OCI-LY7 (cell line): ENCODE measurements around the gene ADH6. TPM values are rescaled to one million over a fixed set of nuclear protein-coding genes. Genes with fewer than 3 reads are reported as not detected.

Experiments used
- BruUV-seq: library from RNA; stranded (reverse); fragments of 400-500 nt; replicated peaks from 2 replicates; lab custom pipeline; 2021; lab: Mats Ljungman, UMichigan
- CTCF ChIA-PET: fragments of 300-600 bp; sonication (Branson Sonifier 250); formaldehyde crosslinking; loops from one replicate; lab custom pipeline; 2022; ENCODE audit warnings: antibody characterized with exemption; ENCODE audit not compliant: unreplicated experiment; lab: Charles Lee
- POLR2A ChIA-PET: fragments of 300-600 bp; sonication (Branson Sonifier 250); formaldehyde crosslinking; loops from one replicate; lab custom pipeline; 2022; ENCODE audit warnings: antibody characterized with exemption; lab: Charles Lee
- DNase-seq: peaks from one replicate; pipeline ENCODE4 v3.0.0-alpha.2; 2015; ENCODE audit warnings: low spot score
- H2AFZ ChIP-seq: fragments of 200-600 bp; sonication (generic), shearing (Covaris generic); 2 replicates; pipeline ENCODE4 v1.6.1; 2014; ENCODE audit warnings: mild to moderate bottlenecking, antibody characterized with exemption, low read length, moderate library complexity
- H3K27ac ChIP-seq: fragments of 200-600 bp; sonication (generic); 2 replicates; pipeline ENCODE4 v1.5.1; 2014; ENCODE audit warnings: mixed run types, low read depth, mild to moderate bottlenecking, moderate library complexity, low read length, inconsistent platforms; ENCODE audit not compliant: poor library complexity, severe bottlenecking
- H3K36me3 ChIP-seq: fragments of 200-600 bp; sonication (generic); 2 replicates; pipeline ENCODE4 v1.6.1; 2014; ENCODE audit warnings: mild to moderate bottlenecking, antibody characterized with exemption, low read length, moderate library complexity, mixed read lengths; ENCODE audit not compliant: insufficient read depth
- H3K4me1 ChIP-seq: fragments of 200-600 bp; sonication (generic); 2 replicates; pipeline ENCODE4 v1.5.1; 2014; ENCODE audit warnings: mild to moderate bottlenecking, low read length; ENCODE audit not compliant: insufficient read depth, poor library complexity, severe bottlenecking
- H3K4me2 ChIP-seq: fragments of 200-600 bp; sonication (generic); 2 replicates; pipeline ENCODE4 v1.6.1; 2014; ENCODE audit warnings: mild to moderate bottlenecking, low read length
- H3K4me3 ChIP-seq: fragments of 200-600 bp; sonication (generic); 2 replicates; pipeline ENCODE4 v1.5.1; 2014; ENCODE audit warnings: mild to moderate bottlenecking, low read depth, low read length; ENCODE audit not compliant: poor library complexity, severe bottlenecking
- H3K79me2 ChIP-seq: fragments of 200-600 bp; sonication (generic); 2 replicates; pipeline ENCODE4 v1.6.1; 2016; ENCODE audit warnings: low read depth, mild to moderate bottlenecking, low read length, moderate library complexity, mixed read lengths; ENCODE audit not compliant: insufficient read depth
- H3K9me2 ChIP-seq: fragments of 200-600 bp; sonication (generic); 2 replicates; pipeline ENCODE4 v1.6.1; 2016; ENCODE audit warnings: mild to moderate bottlenecking, low read length, mixed read lengths; ENCODE audit not compliant: insufficient read depth
- H3K9me3 ChIP-seq: fragments of 200-600 bp; sonication (generic); 2 replicates; pipeline ENCODE4 v1.6.1; 2014; ENCODE audit warnings: mild to moderate bottlenecking, mixed run types, low read length, mixed read lengths
- H4K20me1 ChIP-seq: fragments of 200-600 bp; sonication (generic); 2 replicates; pipeline ENCODE4 v1.6.1; 2014; ENCODE audit warnings: mild to moderate bottlenecking, antibody characterized with exemption, low read length, moderate library complexity, mixed read lengths; ENCODE audit not compliant: insufficient read depth
- EZH2phosphoT487 ChIP-seq: fragments of 200-600 bp; sonication (generic); IDR thresholded peaks from 2 replicates; pipeline ENCODE4 v1.6.1; 2018; ENCODE audit warnings: low read depth, borderline replicate concordance, mild to moderate bottlenecking, mixed run types, antibody characterized with exemption, low read length, moderate library complexity, mixed read lengths
- intact Hi-C: fragments of 100-400 bp; cut with micrococcal nuclease; formaldehyde crosslinking; loops from one replicate; pipeline ENCODE4 v1.10.0; 2022; ENCODE audit not compliant: unreplicated experiment
- total RNA-seq, 2 experiments: library from RNA; depleted of rRNA in 1 of 2; stranded (reverse); fragments of >200 nt in 1 of 2; shearing (Covaris generic) in 1 of 2; gene quantifications; 2 replicates each; pipeline ENCODE4 v1.2.3, GENCODE V29; 2014 to 2022
- TF ChIP-seq, protein P1 (sequence below): fragments of 200-600 bp; sonication (generic); conservative IDR thresholded peaks from 2 replicates; pipeline ENCODE4 v1.5.1; 2014; ENCODE audit warnings: mild to moderate bottlenecking, antibody characterized with exemption, low read length, moderate library complexity, mixed read lengths

The ADH6 gene
- total RNA-seq, 2 experiments from 2014 or later, result not detected

GRCh38 chr4:99179626-99180025, 39.4 kb downstream of the ADH6 start:
- Histone ChIP-seq H3K79me2 (no peaks in the 10 kb centered on the region), H3K4me2 (no peak overlapping the region), H3K27ac (no peak overlapping the region), H3K9me2 (no peaks in the 10 kb centered on the region), H3K9me3 (no peaks in the 10 kb centered on the region), H3K36me3 (no peaks in the 10 kb centered on the region), H4K20me1 (no peaks in the 10 kb centered on the region), H3K4me3 (no peak overlapping the region), H3K4me1 (no peaks in the 10 kb centered on the region), H2AFZ (no peak overlapping the region)
- ChIA-PET CTCF (no interaction called here), POLR2A (interaction anchor here (0.6 kb wide), 1 partner anchor 259 kb away, joined by 3 read pairs; no protein-coding TSS in a partner anchor)
- no peak for DNase-seq
- no TSS peak for BruUV-seq
- TF ChIP-seq EZH2phosphoT487, result no peak
- intact Hi-C loops, result no loop called here

- CTCF ChIA-PET, result no interaction called here
- DNase-seq, result no peak
- BruUV-seq, result no TSS peak
- no peaks in the 10 kb centered on the region for H4K20me1 ChIP-seq
- intact Hi-C loops, result no loop called here
- H3K4me1 ChIP-seq, result no peaks in the 10 kb centered on the region
- no peaks in the 10 kb centered on the region for H3K79me2 ChIP-seq
- no peak overlapping the region for H3K27ac ChIP-seq
- no peak overlapping the region for H3K4me3 ChIP-seq
- POLR2A ChIA-PET, result interaction anchor here (0.6 kb wide), 1 partner anchor 259 kb away, joined by 3 read pairs; no protein-coding TSS in a partner anchor
- TF ChIP-seq, protein P1, sequence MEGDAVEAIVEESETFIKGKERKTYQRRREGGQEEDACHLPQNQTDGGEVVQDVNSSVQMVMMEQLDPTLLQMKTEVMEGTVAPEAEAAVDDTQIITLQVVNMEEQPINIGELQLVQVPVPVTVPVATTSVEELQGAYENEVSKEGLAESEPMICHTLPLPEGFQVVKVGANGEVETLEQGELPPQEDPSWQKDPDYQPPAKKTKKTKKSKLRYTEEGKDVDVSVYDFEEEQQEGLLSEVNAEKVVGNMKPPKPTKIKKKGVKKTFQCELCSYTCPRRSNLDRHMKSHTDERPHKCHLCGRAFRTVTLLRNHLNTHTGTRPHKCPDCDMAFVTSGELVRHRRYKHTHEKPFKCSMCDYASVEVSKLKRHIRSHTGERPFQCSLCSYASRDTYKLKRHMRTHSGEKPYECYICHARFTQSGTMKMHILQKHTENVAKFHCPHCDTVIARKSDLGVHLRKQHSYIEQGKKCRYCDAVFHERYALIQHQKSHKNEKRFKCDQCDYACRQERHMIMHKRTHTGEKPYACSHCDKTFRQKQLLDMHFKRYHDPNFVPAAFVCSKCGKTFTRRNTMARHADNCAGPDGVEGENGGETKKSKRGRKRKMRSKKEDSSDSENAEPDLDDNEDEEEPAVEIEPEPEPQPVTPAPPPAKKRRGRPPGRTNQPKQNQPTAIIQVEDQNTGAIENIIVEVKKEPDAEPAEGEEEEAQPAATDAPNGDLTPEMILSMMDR, result no peak
- TF ChIP-seq EZH2phosphoT487, result no peak
- H3K4me2 ChIP-seq, result no peak overlapping the region
- H3K9me3 ChIP-seq, result no peaks in the 10 kb centered on the region
- H3K9me2 ChIP-seq, result no peaks in the 10 kb centered on the region
- H3K36me3 ChIP-seq, result no peaks in the 10 kb centered on the region
- H2AFZ ChIP-seq, result no peak overlapping the region
Measured at GRCh38 chr4:99179178-99179577, 39.9 kb downstream of the ADH6 start.

DNA sequence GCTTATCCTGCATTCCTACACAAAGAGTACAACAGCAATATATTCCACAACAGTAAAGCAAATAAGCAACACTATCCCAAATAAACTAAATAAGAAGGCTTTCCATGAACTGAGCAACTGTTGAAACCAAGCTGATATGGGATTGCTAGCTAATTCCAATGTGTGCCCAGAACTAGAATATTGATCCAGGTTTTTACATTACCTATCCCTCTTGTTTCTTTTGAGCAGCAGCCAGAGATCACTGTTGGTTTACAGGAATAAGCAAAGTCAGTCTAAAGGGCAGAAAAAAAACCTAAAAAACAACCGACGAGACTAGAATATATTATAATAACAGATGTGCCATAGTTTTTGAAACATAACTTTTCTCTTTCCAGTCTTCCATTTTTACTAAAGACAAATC, 52.5 kb downstream of the ADH6 start:
- H3K4me3 ChIP-seq, result no peak overlapping the region
- no peak for DNase-seq
- TF ChIP-seq EZH2phosphoT487, result no peak
- ChIA-PET POLR2A (interaction anchor here (0.6 to 1.3 kb wide), 2 partner anchors 9 to 1110 kb away, joined by 3 read pairs; no protein-coding TSS in a partner anchor), CTCF (no interaction called here)
- no TSS peak for BruUV-seq
- H3K9me3 ChIP-seq, result no peaks in the 10 kb centered on the region
- H3K4me2 ChIP-seq, result no peak overlapping the region
- H3K79me2 ChIP-seq, result no peaks in the 10 kb centered on the region
- H3K36me3 ChIP-seq, result no peaks in the 10 kb centered on the region
- no peaks in the 10 kb centered on the region for H4K20me1 ChIP-seq
- H3K27ac ChIP-seq, result no peak overlapping the region
- intact Hi-C loops, result no loop called here
- H2AFZ ChIP-seq, result no peak overlapping the region
- no peaks in the 10 kb centered on the region for H3K4me1 ChIP-seq
- no peaks in the 10 kb centered on the region for H3K9me2 ChIP-seq
